GM19397 (cell line): ENCODE data around the gene KLF3.
A peak's percentile ranks its signal among the peaks of the same experiment; 100 is the strongest.
"Not testable (repeated sequence)": the region's sequence is repeated elsewhere in the genome, so short reads cannot be mapped to it uniquely, and the experiment has no call there.

ENCODE experiments used
- ATAC-seq: cut with Tn5 transposase; IDR thresholded peaks from one replicate; pipeline ENCODE4 v1.9.1; 2021; ENCODE audit warnings: mild to moderate bottlenecking, moderate library complexity; ENCODE audit not compliant: unreplicated experiment

The KLF3 gene

DNA sequence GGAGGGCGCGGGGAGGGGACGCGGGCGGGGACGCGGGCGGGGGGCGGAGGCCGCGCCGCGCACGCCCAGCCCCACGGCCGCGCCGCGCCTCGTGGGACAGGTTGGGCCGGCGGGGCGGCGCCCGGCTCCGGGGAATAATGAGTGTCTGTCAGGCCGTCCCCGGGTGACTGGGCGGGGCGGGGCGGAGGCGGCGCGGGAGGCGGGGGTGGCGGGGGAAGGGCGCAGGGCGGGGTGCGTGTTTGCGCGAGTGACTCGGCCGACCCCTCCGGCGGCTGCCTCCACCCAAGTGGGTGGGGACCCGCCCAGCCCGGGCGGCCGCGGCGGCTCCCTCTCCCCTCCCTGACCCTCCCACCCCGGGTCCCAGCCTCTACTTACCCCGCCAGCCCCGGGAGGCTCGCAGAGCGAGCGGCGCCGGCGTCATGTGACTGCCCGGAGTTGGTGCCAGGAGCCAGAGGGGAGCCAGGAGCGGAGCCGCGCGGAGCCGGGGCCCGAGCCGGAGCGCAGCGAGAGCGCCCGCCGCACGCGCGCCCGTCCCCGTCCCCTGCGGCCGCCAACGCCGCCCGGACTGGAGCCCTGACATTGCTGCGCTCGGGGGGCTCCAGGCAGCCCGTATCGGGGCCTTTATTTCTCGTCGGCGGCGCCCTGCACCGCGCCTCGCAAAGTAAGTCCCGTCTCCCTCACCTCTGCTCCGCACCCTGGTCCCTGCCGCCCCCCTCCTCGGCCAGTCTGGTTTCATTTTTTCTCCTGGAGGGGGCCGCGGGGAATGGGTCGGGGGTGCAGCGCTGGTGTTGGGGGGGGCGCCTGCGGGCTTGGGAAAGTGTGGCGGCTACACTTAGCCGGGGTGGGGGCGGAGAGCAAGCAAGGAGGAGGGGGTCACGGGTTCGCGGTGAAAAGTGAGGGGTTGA is at the start of gene KLF3:
TSS of gene KLF3 (plus strand) at position 399 of the 905 bp plus-strand sequence. CDS start 16,427 bp downstream, outside the sequence.
- ATAC-seq: peak; percentile 73

DNA sequence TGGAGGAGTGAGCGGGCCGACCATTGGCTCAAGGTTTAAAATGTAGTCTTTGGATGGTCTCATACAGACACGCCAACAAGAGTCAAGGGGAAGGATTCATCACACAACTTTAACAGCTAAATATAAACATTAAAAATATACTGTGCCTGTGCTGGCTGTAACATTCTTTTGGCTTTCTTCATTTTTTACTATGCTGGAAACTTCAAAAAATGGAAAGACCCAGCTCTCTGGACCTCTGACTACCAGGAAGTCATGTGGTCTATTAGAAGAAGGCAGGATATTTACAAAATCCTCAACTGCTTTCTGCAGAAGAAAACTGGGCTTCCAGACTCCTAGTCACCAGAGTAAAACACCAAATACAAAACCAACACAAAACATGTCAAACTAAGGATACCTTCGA is 49.8 kb upstream of the KLF3 start:
- ATAC-seq: no peak

DNA sequence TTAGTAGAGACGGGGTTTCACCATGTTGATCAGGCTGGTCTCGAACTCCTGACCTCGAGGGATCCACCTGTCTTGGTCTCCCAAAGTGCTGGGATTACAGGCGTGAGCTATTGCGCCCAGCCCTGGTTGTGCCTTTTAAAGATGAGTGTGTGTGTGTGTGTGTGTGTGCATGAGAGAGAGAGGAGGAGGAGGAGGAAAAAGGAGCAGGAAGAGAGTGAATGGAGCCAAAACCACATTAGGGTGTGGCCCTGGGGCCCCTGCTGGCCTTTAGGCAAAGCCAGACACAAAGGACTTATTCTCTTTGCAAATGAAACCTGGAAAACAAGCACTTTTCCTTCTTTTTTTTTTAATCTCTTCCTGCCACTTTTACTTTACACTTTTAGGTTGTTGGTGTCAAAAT is 48.2 kb upstream of the KLF3 start:
- ATAC-seq: no peak

DNA sequence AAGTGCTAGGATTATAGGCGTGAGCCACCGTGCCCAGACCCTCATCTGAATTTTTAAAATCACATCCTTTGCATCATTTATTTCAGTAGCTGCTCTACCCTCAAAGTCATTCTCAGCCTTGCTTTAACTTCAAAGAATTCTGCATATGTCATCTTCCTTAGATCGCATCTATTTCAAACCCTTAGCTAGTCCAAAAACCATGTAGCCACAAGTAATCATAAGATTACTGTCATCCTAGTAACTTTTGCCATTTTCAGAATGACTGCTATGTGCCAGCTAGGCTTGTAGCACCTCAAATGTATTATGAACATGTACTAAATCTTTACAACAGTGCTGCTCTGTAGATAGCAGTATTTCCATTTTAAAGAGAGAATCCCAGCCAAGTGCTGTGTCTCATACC is 45.5 kb upstream of the KLF3 start:
- no peak for ATAC-seq

DNA sequence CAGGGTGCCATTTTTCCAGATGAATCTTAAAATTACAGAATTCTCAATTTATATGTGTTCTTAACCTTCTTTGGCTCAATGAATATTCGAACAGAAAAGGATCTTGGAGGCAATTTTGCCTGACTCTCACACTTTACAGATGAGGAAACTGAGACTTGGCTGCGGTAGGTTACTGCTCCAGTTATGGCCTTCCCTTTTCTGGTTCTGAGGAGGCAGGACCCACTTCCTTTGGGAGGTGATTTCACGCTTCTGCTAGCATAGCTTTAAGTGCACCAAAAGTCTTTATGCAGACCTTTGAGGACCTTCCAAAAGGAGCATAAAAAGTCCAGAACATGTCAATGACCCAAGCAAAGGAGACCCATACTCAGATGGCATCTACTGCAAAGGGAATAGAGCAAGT is 44.7 kb upstream of the KLF3 start:
- ATAC-seq: no peak

DNA sequence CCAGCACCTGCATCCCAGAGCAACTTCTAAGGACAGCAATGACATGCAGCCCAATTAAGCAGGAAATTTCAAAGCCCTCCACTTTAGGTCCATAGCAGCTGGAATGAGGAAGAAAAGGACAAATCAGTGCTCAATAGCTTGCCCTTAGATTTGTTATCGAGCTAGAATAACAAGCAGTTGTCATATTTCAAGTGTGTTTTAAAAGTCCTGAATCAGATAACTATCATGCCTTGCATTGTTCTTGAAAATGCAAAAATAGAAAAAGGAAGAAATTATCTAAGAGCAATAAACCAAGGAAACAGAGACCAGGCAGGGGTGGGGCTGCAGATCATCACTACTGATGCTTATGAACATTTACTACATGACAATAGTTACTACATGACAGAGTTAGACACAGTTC is 43.9 kb upstream of the KLF3 start:
- no peak for ATAC-seq

DNA sequence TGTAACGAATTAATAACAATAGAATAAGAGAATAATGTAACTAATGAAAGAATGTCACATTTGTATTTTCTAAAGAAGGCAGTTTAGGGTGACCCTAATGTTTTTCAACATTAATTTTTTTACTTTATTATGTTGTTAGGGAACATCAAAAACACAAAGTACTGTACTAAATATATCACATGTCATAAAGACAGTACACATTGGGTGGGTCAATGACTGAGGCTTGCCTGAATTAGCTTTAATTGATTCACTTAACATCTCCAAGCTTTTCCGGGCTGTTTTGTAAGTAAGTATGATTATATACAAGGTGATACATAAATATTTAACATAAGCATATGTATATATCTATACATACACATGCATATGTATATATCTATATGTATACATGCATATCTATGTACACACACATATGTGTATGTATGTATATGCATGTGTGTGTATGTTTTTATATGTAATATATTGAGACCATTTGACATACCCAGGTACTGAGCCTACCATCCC is 43.4 kb upstream of the KLF3 start:
- ATAC-seq: no peak

DNA sequence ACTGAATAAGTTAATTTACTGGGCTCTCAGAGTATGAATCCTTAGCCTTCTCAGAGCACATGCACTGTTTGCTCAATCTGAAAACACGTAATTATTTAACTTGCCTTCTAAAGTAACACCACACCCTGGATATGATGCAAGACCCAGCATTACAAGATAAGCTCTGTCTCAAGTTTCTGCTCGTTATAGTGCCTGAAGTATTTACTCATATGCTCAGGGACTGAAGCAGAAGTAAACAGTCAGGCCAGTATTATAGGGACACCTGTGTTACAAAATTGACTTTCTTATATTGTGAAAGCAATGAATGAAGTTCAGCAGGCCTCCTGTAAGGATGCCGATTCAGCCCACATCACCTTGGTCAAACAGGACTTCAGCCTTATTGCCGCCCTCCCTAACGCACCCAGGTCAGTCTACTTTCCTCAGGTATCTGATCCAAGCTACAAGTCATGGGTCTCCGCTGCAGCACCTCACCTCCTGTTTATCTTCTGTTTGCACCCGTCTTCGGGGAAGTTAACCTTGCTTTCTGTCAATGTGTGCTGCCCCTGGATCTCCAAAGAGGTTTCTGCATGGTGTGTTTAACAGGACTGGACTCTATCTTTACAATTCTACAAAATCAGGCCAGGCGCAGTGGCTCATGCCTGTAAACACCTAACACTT is 42.8 kb upstream of the KLF3 start:
- ATAC-seq: no peak

DNA sequence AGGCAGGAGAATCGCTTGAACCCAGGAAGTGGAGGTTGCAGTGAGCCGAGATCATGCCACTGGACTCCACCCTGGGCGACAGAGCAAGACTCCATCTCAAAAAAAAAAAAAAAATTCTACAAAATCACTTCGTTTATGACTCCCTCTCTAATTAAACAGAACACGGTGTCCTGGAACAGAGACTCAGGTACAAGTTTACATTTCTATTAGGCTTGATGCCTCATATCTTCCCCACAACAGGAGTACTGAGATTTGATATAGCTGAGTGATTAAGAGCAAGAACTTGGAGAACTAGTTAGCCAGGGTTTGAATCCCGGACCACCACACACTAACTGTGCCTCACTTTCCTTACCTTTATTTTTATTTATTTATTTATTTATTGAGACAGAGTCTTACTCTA is 42.2 kb upstream of the KLF3 start:
- no peak for ATAC-seq

DNA sequence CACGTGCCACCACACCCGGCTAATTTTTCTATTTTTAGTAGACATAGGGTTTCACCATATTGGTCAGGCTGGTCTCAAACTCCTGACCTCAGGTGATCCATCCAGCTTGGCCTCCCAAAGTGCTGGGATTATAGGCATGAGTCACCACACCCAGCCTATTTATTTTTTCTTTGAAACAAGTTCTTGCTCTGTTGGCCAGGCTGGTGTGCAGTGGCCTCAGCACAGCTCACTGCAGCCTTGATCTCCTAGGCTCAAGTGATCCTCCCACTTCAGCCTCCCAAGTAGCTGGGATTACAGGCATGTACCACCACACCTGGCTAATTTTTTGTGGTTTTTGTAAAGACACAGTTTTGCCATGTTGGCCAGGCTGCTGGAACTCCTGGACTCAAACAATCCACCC is 41.7 kb upstream of the KLF3 start:
- not testable (repeated sequence) for ATAC-seq

DNA sequence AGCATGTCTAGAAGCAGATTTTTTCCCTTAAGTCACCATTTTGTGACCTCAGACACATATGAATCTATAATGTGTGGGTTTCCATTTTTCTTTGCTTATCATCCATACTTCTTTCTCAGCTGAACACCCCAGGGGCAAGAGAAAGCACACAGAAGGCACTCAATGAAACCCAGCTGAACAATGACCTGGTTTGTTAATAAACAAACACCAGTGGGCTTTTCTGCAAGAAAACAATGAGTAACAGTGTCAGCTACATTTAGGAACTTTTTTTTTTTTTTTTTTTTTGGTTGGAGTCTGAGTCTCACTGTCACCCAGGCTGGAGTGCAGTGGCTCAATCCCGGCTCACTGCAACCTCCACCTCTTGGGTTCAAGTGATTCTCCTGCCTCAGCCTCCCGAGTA is 40.7 kb upstream of the KLF3 start:
- ATAC-seq: no peak

DNA sequence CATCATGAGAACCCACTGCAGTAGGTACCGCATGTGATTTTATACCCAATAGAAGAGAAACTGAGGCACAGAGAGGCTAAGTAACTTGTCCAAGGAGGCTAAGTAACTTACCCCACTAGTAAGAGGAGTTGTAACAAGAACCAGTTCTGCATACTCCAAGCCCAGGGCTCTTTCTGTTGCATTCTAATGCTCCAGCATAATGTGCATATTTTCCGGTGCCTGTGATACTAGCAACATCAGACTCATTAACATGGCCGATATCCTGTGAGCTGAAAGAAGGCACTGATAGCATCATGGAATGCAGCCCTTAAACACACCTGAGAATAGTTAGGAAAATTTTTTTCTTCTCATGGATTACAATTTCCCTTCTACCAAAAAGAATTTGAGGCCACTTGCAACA is 39.7 kb upstream of the KLF3 start:
- ATAC-seq: no peak

DNA sequence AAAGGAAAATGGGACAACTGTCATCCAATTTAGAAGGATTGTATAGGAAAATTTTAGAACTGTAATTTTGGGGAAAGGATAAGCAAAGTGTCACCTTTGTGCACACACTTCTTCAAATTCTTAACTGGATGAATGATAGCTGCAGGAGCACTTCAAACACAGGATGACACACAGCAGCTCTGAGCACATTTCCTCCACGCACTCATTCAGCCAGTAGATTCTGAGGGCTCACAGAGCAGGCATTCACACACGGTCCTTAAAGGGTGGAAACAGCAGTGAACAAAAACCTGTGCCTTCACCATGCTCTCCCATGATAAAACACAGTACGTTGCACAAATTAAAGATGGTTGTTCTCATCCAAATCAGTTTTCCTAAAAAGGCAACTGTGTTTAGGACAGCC is 38.5 kb upstream of the KLF3 start:
- no peak for ATAC-seq

DNA sequence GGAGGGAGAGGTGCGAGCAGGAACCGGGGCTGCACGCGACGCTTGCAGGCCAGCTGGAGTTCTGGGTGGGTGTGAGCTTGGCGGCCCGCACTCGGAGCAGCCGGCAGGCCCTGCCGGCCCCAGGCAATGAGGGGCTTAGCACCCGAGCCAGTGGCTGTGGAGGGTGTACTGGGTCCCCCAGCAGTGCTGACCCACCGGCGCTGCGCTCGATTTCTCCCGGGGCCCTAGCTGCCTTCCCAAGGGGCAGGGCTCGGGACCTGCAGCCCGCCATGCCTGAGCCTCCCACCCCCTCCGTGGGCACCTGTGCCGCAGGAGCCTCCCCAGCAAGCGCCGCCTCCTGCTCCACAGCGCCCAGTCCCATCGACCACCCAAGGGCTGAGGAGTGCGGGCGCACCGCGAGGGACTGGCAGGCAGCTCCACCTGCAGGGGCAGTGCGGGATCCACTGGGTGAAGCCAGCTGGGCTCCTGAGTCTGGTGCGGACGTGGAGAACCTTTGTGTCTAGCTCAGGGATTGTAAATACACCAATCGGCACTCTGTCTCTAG is 37.0 kb upstream of the KLF3 start:
- not testable (repeated sequence) for ATAC-seq

DNA sequence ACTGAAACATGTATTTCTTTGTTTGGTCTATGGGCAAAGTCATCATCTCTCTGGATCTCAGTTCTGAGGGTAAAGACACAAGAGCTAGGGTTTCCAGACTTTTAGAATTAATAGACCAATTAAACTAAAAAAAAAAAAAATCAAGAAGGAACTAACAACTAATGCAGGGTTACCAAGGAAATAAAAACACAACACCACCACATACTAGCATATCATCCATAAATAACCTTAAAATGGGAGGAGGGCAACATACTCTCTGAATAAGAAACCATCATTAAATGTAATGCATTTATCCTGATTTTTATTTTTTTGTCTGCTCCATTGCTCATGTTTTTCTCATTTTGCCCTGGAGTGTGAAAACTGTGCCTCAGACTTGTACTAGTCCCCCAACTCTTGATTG is 33.5 kb upstream of the KLF3 start:
- no peak for ATAC-seq

DNA sequence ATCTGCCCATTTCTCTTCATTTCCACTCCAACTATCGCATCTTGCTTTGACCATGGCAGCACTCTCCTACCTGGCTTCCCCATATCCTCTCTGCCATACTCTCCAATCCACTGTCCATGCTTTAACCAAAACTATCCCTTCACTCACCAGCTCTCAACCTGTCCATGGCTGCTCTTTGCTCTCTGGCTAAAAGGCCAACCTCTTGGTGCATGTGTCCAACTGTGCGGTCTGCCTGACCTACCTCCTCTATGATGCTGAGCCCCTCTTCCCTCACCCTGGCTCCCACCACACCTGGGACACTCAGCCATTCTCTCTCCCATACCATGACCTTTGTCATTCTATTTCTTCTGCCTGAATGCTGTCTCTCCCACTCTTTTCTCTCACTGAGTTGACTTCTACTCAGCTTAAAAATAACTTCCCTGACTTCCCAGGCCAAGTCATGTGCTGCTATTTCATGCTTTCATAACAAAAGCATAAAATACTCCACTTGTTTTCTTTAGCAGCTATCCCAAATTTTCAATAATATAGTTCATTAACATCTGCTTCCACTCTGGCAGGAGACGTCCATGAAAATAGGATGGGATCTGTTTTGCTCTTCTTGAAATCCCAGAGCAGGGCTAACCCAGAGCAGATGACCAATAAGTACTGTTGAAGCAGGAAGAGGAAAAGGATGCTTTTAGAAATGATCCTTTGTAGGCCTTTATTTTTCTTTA is 29.8 kb upstream of the KLF3 start:
- no peak for ATAC-seq

DNA sequence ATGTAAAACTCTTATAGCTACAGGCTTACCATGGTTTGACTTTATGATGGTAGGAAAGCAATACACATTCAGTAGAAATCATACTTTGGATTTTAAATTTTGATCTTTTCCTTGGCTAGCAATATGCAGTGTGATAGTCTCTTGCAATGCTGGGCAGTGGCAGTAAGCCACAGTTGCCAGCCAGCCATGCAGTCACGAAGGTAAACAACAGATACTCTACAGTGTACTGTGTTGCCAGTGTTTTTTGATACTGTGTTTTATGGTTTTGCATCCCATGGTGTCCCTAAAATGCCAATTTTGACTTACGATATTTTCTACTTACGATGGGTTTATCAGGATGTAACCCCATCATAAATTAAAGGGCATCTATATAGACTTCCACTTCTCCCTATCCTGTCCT is 24.8 kb upstream of the KLF3 start:
- no peak for ATAC-seq

DNA sequence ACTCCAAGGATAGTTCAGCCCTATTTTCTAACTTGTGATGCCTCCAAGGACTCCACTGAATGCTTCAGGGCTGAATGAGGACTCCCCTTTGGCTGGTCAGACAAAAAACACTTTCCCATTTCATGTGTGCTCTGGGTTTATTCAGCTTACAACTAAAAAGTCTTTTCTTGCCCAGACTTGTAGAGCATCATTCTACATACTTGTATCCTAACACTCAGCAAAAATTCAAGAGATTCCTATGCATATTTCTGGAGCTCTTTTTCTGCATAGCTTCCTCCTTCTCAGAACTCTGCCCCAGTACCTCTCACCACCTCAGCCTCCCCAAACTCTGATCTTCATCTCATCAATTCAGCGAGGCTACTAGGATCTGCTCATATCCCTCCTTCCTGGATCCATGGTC is 22.2 kb upstream of the KLF3 start:
- no peak for ATAC-seq

DNA sequence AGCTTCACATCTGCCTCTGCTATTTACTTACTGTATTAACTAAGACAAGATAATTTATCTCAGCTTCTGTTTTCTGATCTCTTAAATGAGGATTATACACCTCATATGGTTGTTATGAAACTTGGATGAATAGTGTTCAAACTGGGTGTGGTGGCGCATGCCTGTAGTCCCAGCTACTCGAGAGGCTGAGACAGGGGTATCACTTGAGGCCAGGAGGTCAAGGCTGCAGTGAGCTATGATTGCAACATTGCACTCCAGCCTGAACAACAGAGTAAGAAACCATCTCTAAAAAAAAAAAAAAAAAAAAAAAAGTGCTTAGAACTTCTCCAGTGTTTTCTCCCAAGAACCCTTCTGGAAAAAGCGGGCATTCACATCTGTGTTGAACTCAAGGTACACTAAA is 19.8 kb upstream of the KLF3 start:
- no peak for ATAC-seq

DNA sequence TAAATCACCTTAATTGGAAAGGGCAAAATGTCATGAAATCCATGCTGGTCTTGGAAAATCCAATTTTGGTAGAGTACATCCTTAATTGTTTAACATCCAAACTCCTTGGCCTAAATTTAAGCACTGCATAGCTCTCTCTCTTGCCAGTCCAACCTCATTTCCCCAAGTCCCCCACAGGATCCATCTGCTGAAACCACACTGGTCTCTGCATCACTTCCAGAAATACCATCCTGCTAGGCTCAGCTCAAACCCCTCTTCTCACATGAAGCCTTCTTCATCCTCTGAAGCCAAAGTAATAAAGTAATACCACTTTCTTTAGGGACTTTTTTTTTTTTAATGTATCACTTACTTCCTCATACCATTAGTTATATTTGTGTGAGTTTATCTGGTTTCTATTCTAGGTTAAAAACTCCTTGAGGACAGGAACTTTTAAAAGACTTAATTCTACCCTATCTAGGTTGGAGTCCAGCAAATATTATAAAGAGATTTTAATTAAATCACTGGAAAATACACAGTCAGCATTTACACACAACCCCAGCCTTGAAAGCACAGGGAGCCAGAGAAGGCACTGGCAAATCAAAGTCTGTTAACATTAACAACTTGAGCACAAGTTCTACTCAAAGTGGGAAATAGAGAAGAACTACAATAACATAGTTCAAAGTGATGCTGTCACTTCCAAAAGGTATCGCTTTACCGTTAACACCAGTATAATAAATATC is 16.7 kb upstream of the KLF3 start:
- ATAC-seq: no peak

DNA sequence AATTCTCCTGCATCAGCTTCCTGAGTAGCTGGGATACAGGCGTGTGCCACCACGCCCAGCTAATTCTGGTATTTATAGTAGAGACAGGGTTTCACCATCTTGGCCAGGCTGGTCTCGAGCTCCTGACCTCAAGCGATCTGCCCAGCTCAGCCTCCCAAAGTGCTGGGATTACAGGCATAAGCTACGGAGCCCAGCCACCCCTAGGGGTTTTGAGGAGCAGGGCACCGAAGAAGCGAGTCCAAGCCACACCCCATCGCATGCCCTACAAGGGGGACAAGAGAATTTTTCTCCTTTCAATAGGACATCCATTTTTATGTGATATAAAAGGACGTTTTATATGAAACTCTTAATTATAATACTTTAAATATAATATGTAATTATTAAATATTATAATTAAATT is 13.9 kb upstream of the KLF3 start:
- ATAC-seq: no peak
